Measurements from ENCODE around the gene DISP1.

DNA sequence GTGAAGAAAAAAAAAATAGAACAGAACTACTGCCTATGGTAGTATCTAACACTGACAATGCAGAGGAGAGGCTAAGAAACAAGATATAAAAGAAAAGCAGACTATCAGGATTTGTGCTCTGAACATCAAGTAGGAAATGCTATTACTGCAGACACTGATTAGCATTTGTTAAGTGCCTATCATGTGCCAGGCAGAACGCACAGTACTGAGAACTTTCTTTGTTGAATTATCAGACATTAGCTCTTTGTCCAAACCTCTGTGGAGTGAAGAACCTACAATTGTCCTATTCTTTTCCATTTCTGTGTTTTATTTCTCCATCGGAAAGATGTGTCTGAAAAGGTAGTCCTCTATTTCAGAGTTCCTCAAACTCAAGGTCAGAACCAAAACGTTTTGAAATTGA lies 30.5 kb upstream of the DISP1 start:
- TF ChIP-seq POLR2A (IDR thresholded peaks at IDR 0.05) (no peak), POLR2AphosphoS5 (IDR thresholded peaks at IDR 0.05) (no peak), EP300 (IDR thresholded peaks at IDR 0.05) (no peak)
- TF ChIP-seq, protein P1, sequence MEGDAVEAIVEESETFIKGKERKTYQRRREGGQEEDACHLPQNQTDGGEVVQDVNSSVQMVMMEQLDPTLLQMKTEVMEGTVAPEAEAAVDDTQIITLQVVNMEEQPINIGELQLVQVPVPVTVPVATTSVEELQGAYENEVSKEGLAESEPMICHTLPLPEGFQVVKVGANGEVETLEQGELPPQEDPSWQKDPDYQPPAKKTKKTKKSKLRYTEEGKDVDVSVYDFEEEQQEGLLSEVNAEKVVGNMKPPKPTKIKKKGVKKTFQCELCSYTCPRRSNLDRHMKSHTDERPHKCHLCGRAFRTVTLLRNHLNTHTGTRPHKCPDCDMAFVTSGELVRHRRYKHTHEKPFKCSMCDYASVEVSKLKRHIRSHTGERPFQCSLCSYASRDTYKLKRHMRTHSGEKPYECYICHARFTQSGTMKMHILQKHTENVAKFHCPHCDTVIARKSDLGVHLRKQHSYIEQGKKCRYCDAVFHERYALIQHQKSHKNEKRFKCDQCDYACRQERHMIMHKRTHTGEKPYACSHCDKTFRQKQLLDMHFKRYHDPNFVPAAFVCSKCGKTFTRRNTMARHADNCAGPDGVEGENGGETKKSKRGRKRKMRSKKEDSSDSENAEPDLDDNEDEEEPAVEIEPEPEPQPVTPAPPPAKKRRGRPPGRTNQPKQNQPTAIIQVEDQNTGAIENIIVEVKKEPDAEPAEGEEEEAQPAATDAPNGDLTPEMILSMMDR (IDR thresholded peaks at IDR 0.05): no peak
